HK-2 (cell line): ENCODE results near the gene MAGT1.
"Not testable (repeated sequence)": the region's sequence is repeated elsewhere in the genome, so short reads cannot be mapped to it uniquely, and the experiment has no call there.

Experiments used
- DNase-seq: peaks from one replicate; pipeline ENCODE4 v3.0.0-alpha.2; 2018; ENCODE audit not compliant: unreplicated experiment

Gene MAGT1

GRCh38 chrX:77894921-77895886 lies at the start of gene MAGT1:
MAGT1 (minus strand) TSS chrX:77895435; CDS start chrX:77895410, 25 bp downstream.
- DNase-seq, result peak; percentile 92

DNA sequence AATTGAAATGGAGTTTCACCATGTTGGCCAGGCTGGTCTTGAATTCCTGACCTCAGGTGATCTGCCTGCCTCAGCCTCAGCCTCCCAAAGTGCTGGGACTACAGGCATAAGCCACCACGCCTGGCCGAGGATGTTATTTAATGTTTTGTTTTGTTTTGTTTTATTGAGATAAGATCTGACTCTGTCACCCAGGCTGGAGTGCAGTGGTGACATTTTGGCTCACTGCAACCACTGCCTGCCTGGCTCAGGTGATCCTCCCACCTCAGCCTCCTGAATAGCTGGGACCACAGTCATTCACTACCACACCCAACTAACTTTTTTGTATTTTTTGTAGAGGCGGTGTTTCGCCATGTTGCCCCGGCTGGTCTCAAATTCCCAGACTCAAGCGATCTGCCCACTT lies 49.8 kb upstream of the MAGT1 start:
- not testable (repeated sequence) for DNase-seq

GRCh38 chrX:77938083-77938680 lies 42.9 kb upstream of the MAGT1 start:
- DNase-seq, result no peak

DNA sequence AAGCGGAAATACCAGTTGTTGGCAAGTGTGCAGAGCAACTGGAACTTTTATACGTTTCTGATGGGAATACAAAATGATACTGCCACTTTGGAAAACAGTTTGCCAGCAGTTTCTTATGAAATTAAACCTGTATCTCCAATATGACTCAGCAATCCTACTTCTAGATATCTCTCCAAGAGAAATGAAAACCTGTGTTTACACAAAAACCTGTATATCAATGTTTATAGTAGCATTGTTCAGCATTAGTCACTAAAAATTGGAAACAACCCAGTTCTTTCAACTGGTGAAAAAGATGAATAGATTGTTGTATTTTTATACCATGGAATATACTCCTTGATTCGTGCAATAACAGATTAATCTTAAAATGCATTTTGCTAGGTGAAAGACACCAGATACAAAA lies 42.1 kb upstream of the MAGT1 start:
- DNase-seq, result no peak

DNA sequence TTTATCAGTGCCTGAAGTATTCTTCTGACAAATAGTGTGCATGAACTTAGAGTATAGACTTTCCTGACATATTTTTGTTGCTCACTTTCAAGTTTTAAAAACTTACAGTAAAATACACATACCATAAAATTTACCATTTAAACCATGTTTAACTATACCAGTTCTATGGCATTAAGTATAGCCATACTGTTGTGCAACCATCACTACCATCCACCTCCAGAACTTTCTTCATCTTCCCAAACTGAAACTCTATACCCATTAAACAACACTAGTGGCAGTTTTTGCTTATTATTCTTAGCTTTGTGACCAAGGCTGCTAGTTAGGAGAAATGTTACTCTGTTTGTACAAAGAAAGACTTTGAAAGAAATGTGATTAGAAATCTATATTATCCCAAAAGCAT lies 41.1 kb upstream of the MAGT1 start:
- no peak for DNase-seq

GRCh38 chrX:77935886-77936285 lies 40.7 kb upstream of the MAGT1 start:
- DNase-seq, result no peak

- DNase-seq, result no peak
These were observed 35.3 kb upstream of the MAGT1 start for GRCh38 chrX:77930581-77930980.

DNA sequence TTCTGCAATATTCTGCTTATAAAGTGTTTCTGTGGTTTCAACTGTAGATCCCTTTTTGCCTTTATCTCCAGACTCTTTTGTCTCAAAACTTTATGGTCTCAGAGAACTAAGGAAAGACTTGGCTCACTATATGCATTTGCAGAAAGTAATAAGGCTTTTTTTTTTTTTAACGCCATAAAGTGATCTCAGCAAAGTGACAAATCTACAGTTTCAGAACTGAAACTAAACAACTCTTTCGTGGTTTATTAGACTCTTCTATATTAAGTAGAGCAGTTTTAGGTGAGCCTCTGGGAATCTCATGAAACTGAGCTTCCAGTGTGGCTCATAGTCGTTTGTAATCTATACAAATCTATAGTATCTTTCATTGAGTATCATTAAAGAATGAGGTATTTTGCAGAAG lies 30.5 kb upstream of the MAGT1 start:
- DNase-seq, result no peak

DNA sequence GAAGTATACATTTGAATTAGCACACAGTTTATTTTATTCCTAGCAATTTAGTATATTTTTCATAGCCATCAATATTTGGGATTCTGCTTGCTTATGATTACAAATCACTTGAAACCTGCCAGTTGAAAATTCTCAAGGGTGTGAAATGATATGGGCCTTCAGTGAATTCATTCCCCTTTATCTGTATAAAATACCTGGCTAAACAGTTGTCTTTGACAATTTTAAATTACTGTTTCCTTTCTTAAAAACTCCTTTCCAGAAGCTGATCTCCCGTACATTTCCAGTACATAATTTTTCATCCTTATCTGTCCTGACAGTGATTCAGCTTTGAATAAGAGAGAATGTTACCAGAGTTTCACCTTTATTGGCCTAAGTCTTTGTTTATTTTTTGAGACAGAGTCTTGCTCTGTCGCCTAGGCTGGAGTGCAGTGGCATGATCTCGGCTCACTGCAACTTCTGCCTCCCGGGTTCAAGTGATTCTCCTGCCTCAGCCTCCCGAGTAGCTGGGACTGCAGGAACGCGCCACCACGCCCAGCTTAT lies 29.2 kb upstream of the MAGT1 start:
- no peak for DNase-seq

DNA sequence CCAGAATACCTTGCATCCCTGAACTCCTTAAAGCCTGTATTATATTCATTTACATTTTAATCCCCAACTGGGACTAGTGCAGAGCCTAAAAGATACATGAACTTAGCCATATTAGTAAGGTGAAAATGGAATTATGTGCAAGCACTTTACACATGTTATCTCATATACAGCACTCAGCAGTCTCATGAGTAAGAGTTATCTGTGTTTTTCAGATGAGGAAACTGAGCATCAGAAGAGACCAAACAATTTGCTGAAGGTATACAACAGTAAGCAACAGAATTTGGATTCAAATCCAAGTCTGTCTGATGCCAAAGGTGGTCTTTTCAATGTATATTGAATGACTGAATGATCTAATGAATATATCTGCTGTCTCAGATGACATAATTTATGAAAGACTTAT lies 27.6 kb upstream of the MAGT1 start:
- no peak for DNase-seq

GRCh38 chrX:77919370-77919769 lies 24.1 kb upstream of the MAGT1 start:
- not testable (repeated sequence) for DNase-seq

- DNase-seq, result no peak
These were observed 23.3 kb upstream of the MAGT1 start for GRCh38 chrX:77918568-77918967.

DNA sequence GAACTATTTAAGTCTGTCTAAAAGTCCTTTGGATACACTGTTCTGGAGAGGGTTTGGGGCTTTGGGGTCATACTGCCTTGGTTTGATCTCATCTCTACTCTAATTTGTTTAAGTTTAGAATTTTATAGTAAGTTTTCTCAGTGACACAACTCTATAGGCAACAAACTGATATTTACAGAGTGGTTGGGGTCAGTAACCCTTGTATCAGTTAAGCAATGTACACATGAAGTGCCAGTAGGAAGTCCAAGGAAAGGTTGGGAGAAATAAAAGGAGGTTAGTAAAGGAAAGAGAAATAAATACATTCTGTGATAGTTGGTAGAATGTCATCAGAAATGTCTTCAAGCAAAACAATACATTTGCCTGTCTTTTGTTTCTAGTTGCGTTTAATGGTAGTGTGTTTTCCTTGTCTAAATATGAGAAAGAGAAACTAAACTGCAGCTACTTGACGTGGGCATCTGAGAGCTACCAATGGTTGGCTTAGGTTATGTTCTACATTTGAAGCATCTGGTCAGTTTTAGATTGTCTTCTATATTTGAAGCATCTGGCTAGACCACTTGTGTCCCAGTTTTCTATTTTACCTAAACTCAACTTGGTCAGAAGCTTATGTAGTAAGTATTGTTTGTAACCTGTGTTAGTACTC lies 22.2 kb upstream of the MAGT1 start:
- no peak for DNase-seq

DNA sequence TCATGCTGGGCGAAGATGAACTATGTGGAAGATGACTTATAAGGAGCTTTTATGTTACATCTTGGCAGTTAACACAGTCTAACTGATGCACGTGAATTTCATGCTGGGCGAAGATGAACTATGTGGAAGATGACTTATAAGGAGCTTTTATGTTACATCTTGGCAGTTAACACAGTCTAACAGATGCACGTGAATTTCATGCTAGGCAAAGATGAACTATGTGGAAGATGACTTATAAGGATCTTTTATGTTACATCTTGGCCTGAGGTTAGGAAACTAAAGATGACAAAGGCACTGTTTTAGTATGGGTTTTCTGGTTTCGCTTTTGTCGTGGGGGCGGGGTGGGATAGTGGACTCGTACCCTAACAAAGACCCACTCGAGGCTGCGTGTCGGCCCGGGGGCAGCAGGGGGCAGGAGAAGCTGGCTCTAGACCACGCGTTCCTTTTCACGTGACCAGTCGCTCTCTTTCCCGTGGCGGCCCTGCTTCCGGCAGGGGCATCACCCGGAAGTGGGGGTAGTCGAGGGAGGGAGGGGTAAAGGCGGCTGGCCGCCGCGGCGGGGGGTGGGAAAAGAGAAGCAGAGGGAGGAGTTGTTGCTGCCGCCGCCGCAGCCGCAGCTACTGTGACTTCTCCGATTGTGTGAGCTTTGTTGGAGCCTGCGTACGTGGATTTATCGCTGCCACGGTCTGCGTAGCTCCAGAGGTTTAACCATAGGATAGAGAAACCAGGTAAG lies 15.0 kb upstream of the MAGT1 start, which contains the start of gene ATP7A:
Gene ATP7A, plus strand, starts transcription at position 586 of the 733 bp plus-strand sequence. CDS start 60,949 bp downstream, outside the sequence.
- DNase-seq, result peak; percentile 89

DNA sequence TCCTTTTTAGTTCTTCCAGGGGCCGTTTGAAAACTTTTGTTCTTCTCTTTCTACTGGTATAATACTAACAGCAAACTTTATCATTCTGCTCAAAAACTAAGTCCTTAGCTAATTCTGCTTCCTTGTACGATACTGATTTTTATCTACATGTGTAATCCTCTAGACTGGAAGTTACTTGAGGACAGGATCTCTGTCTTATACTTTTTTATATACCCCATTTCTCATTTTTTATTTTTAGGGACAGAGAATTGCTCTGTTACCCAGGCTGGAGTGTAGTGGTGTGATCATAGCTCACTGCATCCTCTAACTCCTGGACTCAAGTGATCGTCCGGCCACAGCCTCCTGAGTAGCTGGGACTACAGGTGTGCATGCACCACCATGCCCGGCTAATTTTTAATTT lies 6.3 kb upstream of the MAGT1 start:
- no peak for DNase-seq

DNA sequence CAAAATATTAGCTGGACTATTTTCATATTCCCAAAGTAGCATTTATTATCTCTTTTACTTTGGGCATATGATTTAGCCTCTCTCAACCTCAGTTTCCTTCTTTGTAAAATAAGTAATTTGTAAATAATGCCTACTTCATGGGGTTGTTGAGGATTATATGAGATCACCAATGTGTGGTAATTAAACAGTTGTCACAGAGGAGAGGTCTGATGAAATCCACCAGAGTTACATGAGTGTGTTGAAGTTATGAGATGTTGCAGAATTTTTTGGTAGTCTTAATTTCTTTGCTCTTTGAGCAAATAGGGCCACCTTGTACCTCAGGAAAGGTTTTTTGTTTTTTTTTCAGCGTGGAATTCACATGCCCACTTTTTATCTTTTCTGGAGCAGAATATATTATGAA lies 5.5 kb upstream of the MAGT1 start:
- DNase-seq, result no peak

DNA sequence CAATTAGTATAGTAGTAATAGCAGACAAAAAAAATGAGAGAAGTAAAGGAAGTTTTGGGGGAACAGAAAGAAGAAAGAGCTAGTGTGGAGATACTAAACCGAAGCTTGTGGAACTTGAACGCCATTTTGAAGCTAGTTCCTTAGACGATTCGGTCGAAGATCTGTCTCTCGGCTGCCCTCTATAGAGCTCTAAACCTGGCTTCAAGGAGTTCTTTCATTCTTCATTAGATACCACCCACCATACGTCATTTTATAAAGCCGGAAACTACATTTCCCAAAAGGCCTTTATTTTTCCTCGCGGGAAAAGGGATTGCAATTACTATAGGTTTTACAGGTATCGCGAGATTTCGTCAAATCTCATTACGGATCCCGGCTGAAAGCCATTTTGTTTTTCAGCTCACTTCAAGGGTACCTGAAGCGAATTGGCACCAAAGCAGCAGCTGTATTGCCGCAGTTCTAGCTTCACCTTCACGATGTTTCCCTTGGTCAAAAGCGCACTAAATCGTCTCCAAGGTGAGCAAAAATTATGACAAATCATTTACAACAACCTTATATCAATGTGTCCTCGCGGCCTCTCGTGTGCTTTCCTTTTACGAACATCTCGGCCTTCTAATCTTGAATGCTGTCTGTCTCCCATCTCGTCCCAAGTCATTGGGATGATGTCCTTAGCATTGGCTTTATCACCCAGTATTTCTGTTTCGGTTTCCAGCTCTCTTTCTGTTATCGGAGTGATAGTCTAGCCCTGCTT lies 4.0 kb upstream of the MAGT1 start, which contains the start of gene COX7B:
Gene COX7B, plus strand, starts transcription at position 388 of the 748 bp plus-strand sequence. Its CDS starts 86 bp downstream, at position 474.
- peak; percentile 50 for DNase-seq

- DNase-seq, result no peak
These were observed 1.5 kb downstream of the MAGT1 start for GRCh38 chrX:77893713-77894112.

- DNase-seq, result no peak
These were observed 2.3 kb downstream of the MAGT1 start for GRCh38 chrX:77892887-77893286.

DNA sequence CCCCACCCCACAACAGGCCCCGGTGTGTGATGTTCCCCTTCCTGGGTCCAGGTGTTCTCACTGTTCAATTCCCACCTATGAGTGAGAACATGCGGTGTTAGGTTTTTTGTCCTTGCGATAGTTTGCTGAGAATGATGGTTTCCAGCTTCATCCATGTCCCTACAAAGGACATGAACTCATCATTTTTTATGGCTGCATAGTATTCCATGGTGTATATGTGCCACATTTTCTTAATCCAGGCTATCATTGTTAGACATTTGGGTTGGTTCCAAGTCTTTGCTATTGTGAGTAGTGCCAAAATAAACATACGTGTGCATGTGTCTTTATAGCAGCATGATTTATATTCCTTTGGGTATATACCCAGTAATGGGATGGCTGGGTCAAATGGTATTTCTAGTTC lies 13.8 kb downstream of the MAGT1 start:
- DNase-seq, result not testable (repeated sequence)

DNA sequence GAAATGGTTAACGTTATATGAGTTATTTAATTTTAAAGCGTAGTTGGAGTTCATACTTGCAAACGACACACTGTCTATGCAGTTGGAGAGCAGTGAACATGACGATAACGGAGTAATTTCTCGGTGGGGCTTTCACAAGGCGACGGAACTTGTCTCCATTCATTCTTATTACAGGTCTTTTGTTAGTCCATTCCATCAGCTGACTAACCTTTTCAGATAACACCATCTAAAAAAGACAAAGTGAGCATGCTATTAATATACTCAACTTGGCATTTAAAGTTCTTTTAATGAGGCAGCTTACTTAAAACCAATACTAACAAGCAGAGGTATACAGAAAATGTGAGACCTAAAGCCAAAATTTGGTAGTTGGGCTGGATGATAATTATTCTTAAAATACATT lies 19.9 kb downstream of the MAGT1 start:
- no peak for DNase-seq
